OCI-LY1 (cell line): ENCODE results near the gene EPHX1.
A peak's percentile ranks its signal among the peaks of the same experiment; 100 is the strongest.

Experiments
- H2AFZ ChIP-seq: fragments of 200-600 bp; sonication (generic), shearing (Covaris generic); 2 replicates; pipeline ENCODE4 v1.6.0; 2014; ENCODE audit warnings: antibody characterized with exemption, mild to moderate bottlenecking, low read length
- H3F3A ChIP-seq: fragments of 200-600 bp; sonication (generic), shearing (Covaris generic); 2 replicates; pipeline ENCODE4 v1.6.0; 2014; ENCODE audit warnings: mild to moderate bottlenecking, antibody characterized with exemption, low read length, moderate library complexity; ENCODE audit not compliant: insufficient read depth
- H3K27ac ChIP-seq: fragments of 200-600 bp; sonication (generic); 2 replicates; pipeline ENCODE4 v1.5.1; 2014; ENCODE audit warnings: low read length, mixed run types, mild to moderate bottlenecking, low read depth; ENCODE audit not compliant: poor library complexity, severe bottlenecking
- H3K27me3 ChIP-seq: fragments of 200-600 bp; sonication (generic); 2 replicates; pipeline ENCODE4 v1.6.0; 2014; ENCODE audit warnings: antibody characterized with exemption, mild to moderate bottlenecking, low read length, moderate library complexity; ENCODE audit not compliant: insufficient read depth
- H3K36me3 ChIP-seq: fragments of 200-600 bp; sonication (generic); 2 replicates; pipeline ENCODE4 v1.6.1; 2014; ENCODE audit warnings: mild to moderate bottlenecking, antibody characterized with exemption, low read length, moderate library complexity, mixed read lengths; ENCODE audit not compliant: insufficient read depth
- H3K4me1 ChIP-seq: fragments of 200-600 bp; sonication (generic); 2 replicates; pipeline ENCODE4 v1.5.1; 2014; ENCODE audit warnings: mild to moderate bottlenecking, low read length, moderate library complexity; ENCODE audit not compliant: insufficient read depth, severe bottlenecking
- H3K4me2 ChIP-seq: fragments of 200-600 bp; sonication (generic), shearing (Covaris generic); 2 replicates; pipeline ENCODE4 v1.6.1; 2014; ENCODE audit warnings: low read length
- H3K4me3 ChIP-seq: fragments of 200-600 bp; sonication (generic); 2 replicates; pipeline ENCODE4 v1.5.1; 2014; ENCODE audit warnings: low read length, low read depth, mild to moderate bottlenecking, mixed read lengths; ENCODE audit not compliant: poor library complexity, severe bottlenecking
- H3K79me2 ChIP-seq: fragments of 200-600 bp; shearing (Covaris generic); 2 replicates; pipeline ENCODE4 v1.6.1; 2016; ENCODE audit warnings: mixed run types, low read length, mixed read lengths; ENCODE audit not compliant: insufficient read depth
- H3K9ac ChIP-seq: fragments of 200-600 bp; sonication (generic), shearing (Covaris generic); 2 replicates; pipeline ENCODE4 v1.6.1; 2014; ENCODE audit warnings: mild to moderate bottlenecking, low read length, mixed read lengths
- H3K9me2 ChIP-seq: fragments of 200-600 bp; sonication (generic), shearing (Covaris generic); 2 replicates; pipeline ENCODE4 v1.6.1; 2014; ENCODE audit warnings: low read depth, mild to moderate bottlenecking, low read length, mixed read lengths
- H3K9me3 ChIP-seq: fragments of 200-600 bp; shearing (Covaris generic); 2 replicates; pipeline ENCODE4 v1.6.1; 2014; ENCODE audit warnings: low read length, mixed read lengths
- H4K20me1 ChIP-seq: fragments of 200-600 bp; sonication (generic), shearing (Covaris generic); 2 replicates; pipeline ENCODE4 v1.6.0; 2016; ENCODE audit warnings: mild to moderate bottlenecking, low read length; ENCODE audit not compliant: insufficient read depth
- EZH2 ChIP-seq: fragments of 200-600 bp; sonication (generic), shearing (Covaris generic); IDR thresholded peaks from 2 replicates; pipeline ENCODE4 v1.8.0; 2017; ENCODE audit warnings: borderline replicate concordance, mixed run types, mild to moderate bottlenecking, antibody characterized with exemption, low read length, moderate library complexity, mixed read lengths
- TF ChIP-seq, protein P1 (sequence below): fragments of 200-600 bp; sonication (generic), shearing (Covaris generic); IDR thresholded peaks from 2 replicates; pipeline ENCODE4 v1.5.1; 2017; ENCODE audit warnings: mild to moderate bottlenecking, antibody characterized with exemption, low read length, moderate library complexity, mixed read lengths

The EPHX1 gene

DNA sequence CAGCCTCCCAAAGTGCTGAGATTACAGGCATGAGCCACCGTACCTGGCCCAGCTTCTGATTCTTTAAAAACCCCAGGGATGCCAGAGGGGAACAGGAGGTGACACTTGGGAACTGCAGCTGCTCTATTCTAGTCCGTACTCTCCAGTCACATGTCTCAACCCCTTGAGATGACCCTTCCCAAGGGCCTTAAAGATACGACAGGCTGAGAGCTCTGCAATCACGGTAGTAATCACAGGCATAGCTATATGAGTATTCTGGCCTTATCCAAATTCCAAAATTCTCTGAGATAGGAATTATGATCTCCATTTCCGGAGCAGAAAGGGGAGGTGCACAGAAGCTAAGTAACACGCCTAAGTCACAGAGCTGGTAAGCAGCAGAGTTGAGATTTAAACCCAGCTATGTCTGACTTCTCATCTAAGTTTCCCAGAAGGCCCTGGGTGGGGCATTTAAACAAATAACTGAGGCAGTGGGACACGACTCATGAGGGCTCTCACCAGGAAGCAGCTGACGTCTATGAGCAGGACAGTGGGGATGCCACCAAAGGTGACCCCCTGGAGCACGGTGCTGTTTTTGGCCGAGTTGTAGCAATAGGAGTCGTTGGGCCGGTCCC is 67.1 kb downstream of the EPHX1 start:
- Histone ChIP-seq H4K20me1 (no peaks in the 10 kb centered on the region), H3F3A (no peaks in the 10 kb centered on the region), H3K4me1 (peaks cover 23% of the 10 kb centered on the region), H3K9me3 (no peaks in the 10 kb centered on the region), H3K27me3 (no peaks in the 10 kb centered on the region), H3K4me3 (no peak overlapping the region), H3K36me3 (no peaks in the 10 kb centered on the region), H2AFZ (no peak overlapping the region), H3K79me2 (no peaks in the 10 kb centered on the region), H3K4me2 (no peak overlapping the region), H3K9me2 (no peaks in the 10 kb centered on the region), H3K9ac (no peak overlapping the region), H3K27ac (no peak overlapping the region)
- TF ChIP-seq EZH2 = no peak
- TF ChIP-seq, protein P1, sequence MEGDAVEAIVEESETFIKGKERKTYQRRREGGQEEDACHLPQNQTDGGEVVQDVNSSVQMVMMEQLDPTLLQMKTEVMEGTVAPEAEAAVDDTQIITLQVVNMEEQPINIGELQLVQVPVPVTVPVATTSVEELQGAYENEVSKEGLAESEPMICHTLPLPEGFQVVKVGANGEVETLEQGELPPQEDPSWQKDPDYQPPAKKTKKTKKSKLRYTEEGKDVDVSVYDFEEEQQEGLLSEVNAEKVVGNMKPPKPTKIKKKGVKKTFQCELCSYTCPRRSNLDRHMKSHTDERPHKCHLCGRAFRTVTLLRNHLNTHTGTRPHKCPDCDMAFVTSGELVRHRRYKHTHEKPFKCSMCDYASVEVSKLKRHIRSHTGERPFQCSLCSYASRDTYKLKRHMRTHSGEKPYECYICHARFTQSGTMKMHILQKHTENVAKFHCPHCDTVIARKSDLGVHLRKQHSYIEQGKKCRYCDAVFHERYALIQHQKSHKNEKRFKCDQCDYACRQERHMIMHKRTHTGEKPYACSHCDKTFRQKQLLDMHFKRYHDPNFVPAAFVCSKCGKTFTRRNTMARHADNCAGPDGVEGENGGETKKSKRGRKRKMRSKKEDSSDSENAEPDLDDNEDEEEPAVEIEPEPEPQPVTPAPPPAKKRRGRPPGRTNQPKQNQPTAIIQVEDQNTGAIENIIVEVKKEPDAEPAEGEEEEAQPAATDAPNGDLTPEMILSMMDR = no peak

DNA sequence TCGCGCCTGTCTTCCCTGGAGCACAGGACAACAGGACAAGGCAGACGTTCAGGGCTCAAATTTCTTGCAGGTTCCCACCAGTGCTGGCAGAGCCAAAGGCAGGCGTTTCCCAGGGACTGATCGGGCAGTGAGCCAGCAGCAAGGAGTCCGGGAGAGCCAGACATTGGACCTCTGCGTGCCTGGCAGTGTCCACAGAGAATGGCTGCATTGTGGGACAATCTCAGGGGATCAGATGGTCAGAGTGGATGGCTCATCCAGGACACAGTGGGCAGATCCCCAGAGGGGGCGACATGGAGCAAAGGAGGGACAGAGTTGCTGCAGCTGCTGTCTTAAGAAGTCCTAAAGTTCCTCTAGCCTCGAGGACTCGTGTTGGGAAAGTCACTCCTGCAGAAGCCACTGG is 67.7 kb downstream of the EPHX1 start:
- H3K9ac ChIP-seq = no peak overlapping the region
- no peak overlapping the region for H2AFZ ChIP-seq
- H3K4me1 ChIP-seq = peaks cover 24% of the 10 kb centered on the region
- no peaks in the 10 kb centered on the region for H3K9me2 ChIP-seq
- no peak overlapping the region for H3K4me3 ChIP-seq
- H3K79me2 ChIP-seq = no peaks in the 10 kb centered on the region
- no peaks in the 10 kb centered on the region for H3F3A ChIP-seq
- no peak for TF ChIP-seq EZH2
- TF ChIP-seq, protein P1 = peak; percentile 55
- H3K9me3 ChIP-seq = no peaks in the 10 kb centered on the region
- no peaks in the 10 kb centered on the region for H3K27me3 ChIP-seq
- H4K20me1 ChIP-seq = no peaks in the 10 kb centered on the region
- H3K36me3 ChIP-seq = no peaks in the 10 kb centered on the region
- H3K4me2 ChIP-seq = no peak overlapping the region
- H3K27ac ChIP-seq = no peak overlapping the region

DNA sequence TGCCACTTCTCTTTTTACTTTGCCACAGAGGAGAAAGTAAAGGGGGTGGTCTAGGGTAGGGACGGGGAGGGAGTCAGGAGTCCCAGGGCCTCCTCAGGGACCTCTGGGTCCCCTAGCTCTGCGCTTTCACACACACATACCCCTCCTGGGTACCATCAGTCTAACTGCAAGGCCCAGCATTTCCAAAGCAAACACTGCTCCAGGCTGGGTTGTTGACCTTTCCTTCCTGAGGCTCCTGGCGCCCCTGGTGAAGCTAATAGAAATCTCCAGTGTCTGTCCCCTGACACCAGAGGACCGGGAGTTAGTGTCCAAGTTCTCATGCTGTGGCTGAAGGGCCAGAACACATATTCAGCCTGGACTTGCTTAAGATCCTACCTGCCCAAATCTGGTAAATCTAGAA is 68.4 kb downstream of the EPHX1 start:
- Histone ChIP-seq H4K20me1 (no peaks in the 10 kb centered on the region), H3K79me2 (no peaks in the 10 kb centered on the region), H3K9me3 (no peaks in the 10 kb centered on the region), H3K4me1 (peaks cover 31% of the 10 kb centered on the region), H3K4me2 (no peak overlapping the region), H3K27me3 (no peaks in the 10 kb centered on the region), H3K27ac (no peak overlapping the region), H3K9me2 (no peaks in the 10 kb centered on the region), H3F3A (no peaks in the 10 kb centered on the region), H2AFZ (no peak overlapping the region), H3K36me3 (no peaks in the 10 kb centered on the region), H3K4me3 (no peak overlapping the region), H3K9ac (no peak overlapping the region)
- TF ChIP-seq, protein P1 = no peak
- TF ChIP-seq EZH2 = no peak
